Left ventricle myocardium inferior (tissue), 1 donor: Measurements from ENCODE around the gene ATF6. TPM values are rescaled to one million over a fixed set of nuclear protein-coding genes. Genes with fewer than 3 reads are reported as not detected.
A peak's percentile ranks its signal among the peaks of the same experiment; 100 is the strongest.

Experiments
- DNase-seq: peaks from one replicate; pipeline ENCODE4 v3.0.0-alpha.2; 2020
- H3K27ac ChIP-seq: fragments of 200-600 bp; replicated peaks from 2 replicates; pipeline ENCODE4 v1.8.0; 2021
- H3K27me3 ChIP-seq: fragments of 200-600 bp; 2 replicates; pipeline ENCODE4 v1.8.0; 2021; ENCODE audit warnings: low read depth
- H3K36me3 ChIP-seq: fragments of 200-600 bp; 2 replicates; pipeline ENCODE4 v1.8.0; 2021
- H3K4me1 ChIP-seq: fragments of 200-600 bp; 2 replicates; pipeline ENCODE4 v1.8.0; 2021
- H3K4me3 ChIP-seq: fragments of 200-600 bp; 2 replicates; pipeline ENCODE4 v1.8.0; 2021; ENCODE audit warnings: mild to moderate bottlenecking, moderate library complexity
- H3K9me3 ChIP-seq: fragments of 200-600 bp; replicated peaks from 2 replicates; pipeline ENCODE4 v1.8.0; 2021
- intact Hi-C: fragments of 100-400 bp; cut with micrococcal nuclease; formaldehyde crosslinking; loops from one replicate; pipeline ENCODE4 v1.11.0; 2022
- total RNA-seq: library from RNA; stranded (reverse); fragmentation: NEBNext Ultra II Directional; extraction: Animal tissue kit (Norgen Biotek cat#: 25700); gene quantifications from one replicate; pipeline ENCODE4 v1.2.1, GENCODE V29; 2021
- TF ChIP-seq, protein P1 (sequence below): fragments of 200-600 bp; IDR thresholded peaks from 2 replicates; pipeline ENCODE4 v1.8.0; 2021; ENCODE audit warnings: antibody characterized with exemption, mild to moderate bottlenecking, borderline replicate concordance
- donor health status: DM: no; HTN: yes; CAD: no; lungs with severe emphysema.

Gene ATF6
- total RNA-seq, 1 donor from 2014 or later = 13.0 TPM

DNA sequence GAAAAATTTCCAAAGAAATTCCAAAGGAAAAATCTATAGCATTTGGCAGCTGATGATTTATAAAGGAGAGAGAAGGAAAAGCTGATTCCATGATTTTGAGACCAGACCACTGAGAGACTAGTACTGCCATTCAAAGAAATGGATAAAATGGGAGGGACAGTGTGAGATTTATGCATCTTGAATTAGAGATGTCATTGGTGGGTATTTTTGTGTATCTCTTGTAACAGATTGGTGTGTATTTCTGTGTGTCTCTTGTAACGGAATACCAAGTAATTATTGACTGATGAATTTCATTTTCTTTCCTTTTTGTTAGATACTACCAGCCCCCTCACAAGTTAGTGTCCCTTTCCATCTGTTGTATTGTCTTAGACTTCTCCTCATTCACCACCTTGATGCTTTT lies 155.4 kb downstream of the ATF6 start:
- H3K4me3 ChIP-seq = no peak overlapping the region
- H3K27ac ChIP-seq = no peak overlapping the region
- H3K9me3 ChIP-seq = no peaks in the 10 kb centered on the region
- no peaks in the 10 kb centered on the region for H3K27me3 ChIP-seq
- H3K36me3 ChIP-seq = peaks cover 10% of the 10 kb centered on the region
- intact Hi-C loops = no loop called here
- TF ChIP-seq, protein P1, sequence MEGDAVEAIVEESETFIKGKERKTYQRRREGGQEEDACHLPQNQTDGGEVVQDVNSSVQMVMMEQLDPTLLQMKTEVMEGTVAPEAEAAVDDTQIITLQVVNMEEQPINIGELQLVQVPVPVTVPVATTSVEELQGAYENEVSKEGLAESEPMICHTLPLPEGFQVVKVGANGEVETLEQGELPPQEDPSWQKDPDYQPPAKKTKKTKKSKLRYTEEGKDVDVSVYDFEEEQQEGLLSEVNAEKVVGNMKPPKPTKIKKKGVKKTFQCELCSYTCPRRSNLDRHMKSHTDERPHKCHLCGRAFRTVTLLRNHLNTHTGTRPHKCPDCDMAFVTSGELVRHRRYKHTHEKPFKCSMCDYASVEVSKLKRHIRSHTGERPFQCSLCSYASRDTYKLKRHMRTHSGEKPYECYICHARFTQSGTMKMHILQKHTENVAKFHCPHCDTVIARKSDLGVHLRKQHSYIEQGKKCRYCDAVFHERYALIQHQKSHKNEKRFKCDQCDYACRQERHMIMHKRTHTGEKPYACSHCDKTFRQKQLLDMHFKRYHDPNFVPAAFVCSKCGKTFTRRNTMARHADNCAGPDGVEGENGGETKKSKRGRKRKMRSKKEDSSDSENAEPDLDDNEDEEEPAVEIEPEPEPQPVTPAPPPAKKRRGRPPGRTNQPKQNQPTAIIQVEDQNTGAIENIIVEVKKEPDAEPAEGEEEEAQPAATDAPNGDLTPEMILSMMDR = no peak
- H3K4me1 ChIP-seq = no peaks in the 10 kb centered on the region
- DNase-seq = no peak

DNA sequence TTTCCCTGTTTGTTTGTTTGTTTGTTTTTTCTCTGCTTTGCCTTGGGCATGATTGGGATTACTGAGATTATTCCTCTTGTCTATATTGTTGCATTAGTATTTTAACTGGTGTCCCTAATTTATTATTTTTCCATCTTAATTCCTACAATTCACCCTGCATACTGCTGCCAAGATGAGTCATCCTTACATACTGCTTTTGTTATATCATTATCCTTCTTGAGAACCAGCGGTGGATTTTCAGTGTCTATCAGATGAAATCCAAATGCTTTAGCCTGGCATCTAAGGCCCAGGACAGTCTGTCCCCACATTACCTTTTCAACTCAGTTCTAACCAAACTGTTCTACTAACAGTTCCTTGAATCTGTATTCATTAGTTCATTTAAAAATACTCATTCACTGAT lies 155.9 kb downstream of the ATF6 start:
- no peaks in the 10 kb centered on the region for H3K4me1 ChIP-seq
- peaks cover 10% of the 10 kb centered on the region for H3K36me3 ChIP-seq
- intact Hi-C loops = no loop called here
- no peaks in the 10 kb centered on the region for H3K9me3 ChIP-seq
- no peak overlapping the region for H3K27ac ChIP-seq
- H3K4me3 ChIP-seq = no peak overlapping the region
- H3K27me3 ChIP-seq = no peaks in the 10 kb centered on the region
- TF ChIP-seq, protein P1 = no peak
- DNase-seq = no peak

DNA sequence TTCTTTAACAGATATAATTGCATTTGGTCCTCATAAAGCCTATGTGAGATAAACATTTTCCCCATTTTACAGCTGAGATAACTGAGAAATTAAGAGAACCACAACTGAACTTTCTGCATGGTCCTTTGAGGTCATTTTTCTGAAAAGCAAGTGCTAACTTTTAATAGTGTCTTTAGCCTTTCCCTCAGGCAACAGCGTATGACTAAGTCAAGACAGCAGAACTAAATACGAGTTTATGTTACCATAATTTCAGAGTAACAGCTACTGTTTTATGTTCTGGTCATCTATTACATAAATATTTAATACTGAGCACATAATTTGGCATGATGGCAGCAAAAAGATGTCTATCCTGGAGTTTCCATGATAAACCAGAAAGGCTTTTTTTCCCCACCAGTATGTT lies 161.9 kb downstream of the ATF6 start:
- H3K27me3 ChIP-seq = no peaks in the 10 kb centered on the region
- peaks cover 5% of the 10 kb centered on the region for H3K4me1 ChIP-seq
- H3K9me3 ChIP-seq = no peaks in the 10 kb centered on the region
- no peak for DNase-seq
- TF ChIP-seq, protein P1 = no peak
- no peak overlapping the region for H3K4me3 ChIP-seq
- no peak overlapping the region for H3K27ac ChIP-seq
- H3K36me3 ChIP-seq = peaks cover 3% of the 10 kb centered on the region
- intact Hi-C loops = no loop called here

DNA sequence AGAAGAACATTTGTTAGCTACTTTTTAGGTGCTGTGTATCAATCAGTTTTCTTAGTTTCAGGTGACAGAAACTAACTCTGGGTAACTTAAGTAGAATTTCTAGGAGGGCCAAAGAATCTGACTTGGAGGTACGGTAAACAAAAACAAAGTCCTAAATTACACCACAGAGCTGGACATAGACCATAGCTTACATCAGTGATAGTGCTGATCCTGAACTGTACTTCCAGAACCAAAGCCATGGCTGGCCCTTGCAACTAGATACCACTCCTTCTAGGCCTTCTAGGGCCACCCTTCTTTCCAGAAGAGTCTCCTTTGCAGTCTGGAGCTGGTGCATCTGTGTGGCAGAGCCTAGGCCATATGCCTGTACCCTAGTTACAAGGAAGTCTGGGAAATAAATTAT lies 163.0 kb downstream of the ATF6 start:
- intact Hi-C loops = no loop called here
- Histone ChIP-seq H3K4me3 (no peak overlapping the region), H3K9me3 (no peaks in the 10 kb centered on the region), H3K27me3 (no peaks in the 10 kb centered on the region), H3K4me1 (peaks cover 5% of the 10 kb centered on the region), H3K27ac (no peak overlapping the region), H3K36me3 (peaks cover 3% of the 10 kb centered on the region)
- TF ChIP-seq, protein P1 = no peak
- no peak for DNase-seq

DNA sequence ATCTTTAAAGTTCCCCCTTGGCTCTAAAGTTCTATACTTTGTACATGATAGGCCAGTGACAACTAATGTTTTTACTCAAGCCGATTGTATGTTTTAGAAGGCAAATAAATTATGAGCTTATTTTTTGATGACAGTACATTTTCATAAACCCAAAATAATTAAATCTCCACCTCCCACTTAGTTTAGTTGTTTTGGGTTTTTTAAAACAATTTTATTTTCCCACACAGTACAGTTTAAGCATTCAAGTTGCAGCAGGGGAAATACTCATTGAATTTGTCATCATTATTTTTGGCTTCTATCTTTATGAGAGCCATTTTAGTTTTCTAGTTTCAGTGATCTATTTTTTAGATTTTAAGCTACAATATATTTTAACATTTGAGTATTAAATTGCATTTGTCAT lies 163.9 kb downstream of the ATF6 start:
- intact Hi-C loops = no loop called here
- H3K4me3 ChIP-seq = no peak overlapping the region
- no peak for DNase-seq
- no peak overlapping the region for H3K27ac ChIP-seq
- H3K36me3 ChIP-seq = peaks cover 3% of the 10 kb centered on the region
- H3K4me1 ChIP-seq = peaks cover 5% of the 10 kb centered on the region
- TF ChIP-seq, protein P1 = no peak
- no peaks in the 10 kb centered on the region for H3K27me3 ChIP-seq
- H3K9me3 ChIP-seq = no peaks in the 10 kb centered on the region

DNA sequence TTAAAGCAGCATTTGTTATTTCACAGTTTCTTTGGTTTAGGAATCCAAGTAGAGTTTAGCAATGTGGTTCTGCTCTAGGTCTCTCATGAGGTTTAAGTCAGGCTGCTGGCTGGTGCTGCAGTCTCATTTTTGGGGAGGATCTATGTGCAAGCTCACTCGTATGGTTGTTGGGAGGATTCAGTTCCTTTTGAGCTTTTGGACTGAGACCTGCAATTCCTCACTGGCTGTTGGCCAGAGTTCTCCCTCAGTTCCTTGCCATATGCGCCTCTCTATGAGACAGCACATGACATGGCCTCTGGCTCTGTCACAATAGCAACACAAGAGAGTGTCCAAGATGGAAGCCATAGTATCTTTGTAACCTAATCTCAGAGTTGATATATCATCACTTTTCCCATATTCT lies 166.5 kb downstream of the ATF6 start:
- H3K4me3 ChIP-seq = no peak overlapping the region
- H3K27me3 ChIP-seq = no peaks in the 10 kb centered on the region
- peaks cover 6% of the 10 kb centered on the region for H3K36me3 ChIP-seq
- TF ChIP-seq, protein P1 = no peak
- peak; percentile 28 for DNase-seq
- no peaks in the 10 kb centered on the region for H3K9me3 ChIP-seq
- peaks cover 5% of the 10 kb centered on the region for H3K4me1 ChIP-seq
- no peak overlapping the region for H3K27ac ChIP-seq
- intact Hi-C loops = no loop called here
